Stimulated activated CD4-positive, alpha-beta T cell treated with anti-CD3 and anti-CD28 coated beads, TNF-alpha, amount 100 ng/mL, for 4 hours (primary cell): ENCODE measurements around the gene KDM6B.

Experiments used
- DNase-seq, 3 experiments: peaks; one replicate each; pipeline ENCODE4 v3.0.0-alpha.2; 2020; ENCODE audit warnings: low read depth in 3 of 3

KDM6B gene

GRCh38 chr17:7840441-7840840 is 6.4 kb downstream of the KDM6B start:
- DNase-seq: no peak

- DNase-seq: no peak
Measured at GRCh38 chr17:7840875-7841274, 6.9 kb downstream of the KDM6B start.

- peak; percentile 91 to 96 (median 95) for DNase-seq
Measured at GRCh38 chr17:7841396-7841914, 7.4 kb downstream of the KDM6B start.

GRCh38 chr17:7841915-7842379 is 7.9 kb downstream of the KDM6B start:
- peak; percentile 80 to 84 (median 82) for DNase-seq

GRCh38 chr17:7842380-7843256 is 8.6 kb downstream of the KDM6B start:
- DNase-seq: peak; percentile 90 to 99 (median 97)

- no peak for DNase-seq
Measured at GRCh38 chr17:7843257-7843535, 9.2 kb downstream of the KDM6B start.

GRCh38 chr17:7843536-7844291 is 9.7 kb downstream of the KDM6B start:
- peak; percentile 84 to 92 (median 91) for DNase-seq

- peak in 1 of 3 experiments; percentile 70 for DNase-seq
Measured at GRCh38 chr17:7844292-7845154, 10.5 kb downstream of the KDM6B start.

- DNase-seq: no peak
Measured at GRCh38 chr17:7845359-7846062, 11.5 kb downstream of the KDM6B start.

GRCh38 chr17:7846063-7846735 is 12.2 kb downstream of the KDM6B start:
- DNase-seq: no peak

- DNase-seq: no peak
Measured at GRCh38 chr17:7846765-7847661, 13.0 kb downstream of the KDM6B start.

- DNase-seq: no peak
Measured at GRCh38 chr17:7848131-7848579, 14.1 kb downstream of the KDM6B start.

- DNase-seq: no peak
Measured at GRCh38 chr17:7848739-7849129, 14.7 kb downstream of the KDM6B start.

GRCh38 chr17:7849130-7849750 is 15.2 kb downstream of the KDM6B start:
- DNase-seq: no peak

GRCh38 chr17:7849751-7850504 is 15.9 kb downstream of the KDM6B start:
- no peak for DNase-seq

GRCh38 chr17:7850701-7851437 is 16.9 kb downstream of the KDM6B start:
- DNase-seq: no peak

- DNase-seq: peak; percentile 80 to 91 (median 86)
Measured at GRCh38 chr17:7851438-7852261, 17.6 kb downstream of the KDM6B start.
